Measurements from ENCODE around the gene ANKRD33B.
"Not testable (repeated sequence)": the region's sequence is repeated elsewhere in the genome, so short reads cannot be mapped to it uniquely, and the experiment has no call there.

ANKRD33B gene

DNA sequence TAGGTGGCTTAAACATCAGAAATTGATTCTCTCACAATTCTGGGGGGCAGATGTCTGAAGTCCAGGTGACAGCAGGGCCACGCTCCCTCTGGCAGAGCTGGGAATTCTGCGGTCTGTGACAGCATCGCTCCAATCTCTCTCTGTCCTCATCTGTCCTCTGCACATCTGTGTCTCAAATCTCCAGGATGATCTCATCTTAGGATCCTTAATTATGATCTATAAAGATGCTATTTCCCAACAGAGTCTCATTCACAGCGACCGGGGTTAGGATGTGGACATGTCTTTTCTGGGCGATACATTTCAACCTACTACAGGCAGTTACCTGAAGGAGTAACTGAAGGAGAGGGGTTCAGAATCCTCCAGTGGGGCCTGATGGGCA is 31.4 kb downstream of the ANKRD33B start:
- DNase-seq: no peak

DNA sequence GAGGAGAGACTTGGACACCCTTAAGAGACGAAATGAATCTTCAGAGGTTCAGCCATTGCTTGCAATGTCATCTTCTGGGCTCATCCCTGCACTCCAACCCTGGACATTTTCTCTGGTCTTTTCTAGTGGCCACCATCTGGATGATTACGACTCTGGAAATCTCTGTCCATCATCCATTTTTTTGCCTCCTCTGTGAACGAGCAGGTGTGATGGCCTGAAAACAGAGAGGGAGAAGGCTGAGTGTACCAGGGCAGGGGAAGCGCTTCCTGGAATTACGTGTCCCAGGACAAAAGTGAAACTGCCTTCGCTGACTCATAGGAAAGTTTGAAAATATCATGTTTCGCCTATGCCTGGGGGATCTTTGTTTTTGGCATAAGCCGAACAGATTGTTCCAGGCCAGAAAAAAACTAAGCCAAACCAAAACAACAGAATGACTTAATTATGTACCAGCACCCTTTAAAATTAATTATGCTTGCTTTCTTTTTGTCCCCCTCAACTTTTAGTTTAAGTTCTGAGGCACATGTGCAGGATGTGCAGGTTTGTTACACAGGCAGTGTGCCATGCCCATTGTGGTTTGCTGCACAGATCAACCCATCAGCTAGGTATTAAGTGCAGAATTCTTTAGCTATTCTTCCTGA is 31.9 kb downstream of the ANKRD33B start:
- no peak for DNase-seq

DNA sequence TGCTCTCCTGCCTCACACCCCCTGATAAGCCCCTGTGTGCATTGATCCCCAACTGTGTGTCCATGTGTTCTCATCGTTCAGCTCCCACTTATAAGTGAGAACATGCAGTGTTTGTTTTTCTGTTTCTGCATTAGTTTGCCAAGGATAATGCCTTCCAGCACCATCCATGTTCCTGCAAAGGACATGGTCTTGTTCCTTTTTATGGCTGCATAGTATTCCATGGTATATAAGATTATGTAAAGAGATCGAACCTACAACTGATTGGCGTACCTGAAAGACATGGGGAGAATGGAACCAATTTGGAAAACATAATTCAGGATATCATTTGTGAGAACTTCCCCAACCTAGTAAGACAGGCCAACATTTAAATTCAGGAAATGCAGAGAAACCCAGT is 32.4 kb downstream of the ANKRD33B start:
- DNase-seq: no peak

DNA sequence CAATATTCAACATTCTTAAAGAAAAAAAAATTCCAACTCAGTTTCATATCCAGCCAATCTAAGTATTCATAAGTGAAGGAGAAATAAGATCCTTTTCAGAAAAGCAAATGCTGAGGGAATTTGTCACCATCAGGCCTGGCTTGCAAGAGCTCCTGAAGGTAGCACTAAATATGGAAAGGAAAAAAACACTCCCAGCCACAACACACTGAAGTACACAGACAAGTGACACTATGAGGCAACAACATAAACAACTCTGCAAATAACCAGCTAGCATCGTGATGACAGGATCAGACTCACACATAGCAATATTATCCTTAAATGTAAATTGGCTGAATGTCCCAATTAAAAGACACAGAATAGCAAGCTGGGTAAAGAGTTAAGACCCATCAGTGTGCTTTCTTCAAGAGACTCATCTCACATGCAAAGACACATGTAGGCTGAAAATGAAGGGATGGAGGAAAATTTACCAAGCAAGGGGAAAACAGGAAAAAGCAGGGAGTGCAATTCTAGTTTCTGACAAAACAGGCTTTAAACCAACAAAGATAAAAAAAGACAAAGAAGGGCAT is 33.1 kb downstream of the ANKRD33B start:
- DNase-seq: no peak

DNA sequence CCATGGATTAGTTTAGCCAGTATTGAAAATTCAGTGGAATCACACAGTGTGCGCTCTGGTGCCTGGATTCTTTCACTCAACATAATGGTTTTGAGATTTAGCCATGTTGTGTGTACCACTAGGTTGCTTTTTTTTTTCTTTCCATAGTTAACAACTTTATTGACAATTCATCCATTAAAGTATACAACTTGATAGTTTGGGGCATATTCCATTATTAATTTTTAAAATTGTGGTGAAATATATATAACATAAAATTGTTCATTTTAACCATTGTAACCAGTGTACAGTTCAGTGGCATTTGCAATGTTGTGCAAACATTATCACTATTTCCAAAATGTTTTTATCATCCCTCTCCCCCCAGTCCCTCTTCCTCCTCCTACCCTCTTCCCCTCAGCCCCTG is 35.2 kb downstream of the ANKRD33B start:
- no peak for DNase-seq

DNA sequence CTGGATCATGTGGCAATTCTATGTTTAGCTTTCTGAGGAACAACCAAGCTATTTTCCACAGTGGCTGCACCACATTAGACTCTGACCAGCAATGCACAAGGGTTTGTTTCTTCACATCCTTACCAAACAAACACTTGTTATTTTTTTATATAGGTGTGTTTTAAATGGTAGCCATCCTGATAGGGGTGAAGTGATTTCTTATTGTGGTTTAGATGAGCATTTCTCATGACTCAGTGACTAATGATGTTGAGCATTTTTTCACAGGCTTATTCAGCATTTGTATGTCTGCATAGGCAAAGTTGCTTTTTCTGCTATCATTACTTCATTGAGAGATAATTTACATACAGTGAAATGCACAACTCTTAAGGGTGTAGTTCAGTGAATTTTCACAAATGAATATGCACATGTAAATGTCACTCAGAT is 36.0 kb downstream of the ANKRD33B start:
- DNase-seq: no peak

DNA sequence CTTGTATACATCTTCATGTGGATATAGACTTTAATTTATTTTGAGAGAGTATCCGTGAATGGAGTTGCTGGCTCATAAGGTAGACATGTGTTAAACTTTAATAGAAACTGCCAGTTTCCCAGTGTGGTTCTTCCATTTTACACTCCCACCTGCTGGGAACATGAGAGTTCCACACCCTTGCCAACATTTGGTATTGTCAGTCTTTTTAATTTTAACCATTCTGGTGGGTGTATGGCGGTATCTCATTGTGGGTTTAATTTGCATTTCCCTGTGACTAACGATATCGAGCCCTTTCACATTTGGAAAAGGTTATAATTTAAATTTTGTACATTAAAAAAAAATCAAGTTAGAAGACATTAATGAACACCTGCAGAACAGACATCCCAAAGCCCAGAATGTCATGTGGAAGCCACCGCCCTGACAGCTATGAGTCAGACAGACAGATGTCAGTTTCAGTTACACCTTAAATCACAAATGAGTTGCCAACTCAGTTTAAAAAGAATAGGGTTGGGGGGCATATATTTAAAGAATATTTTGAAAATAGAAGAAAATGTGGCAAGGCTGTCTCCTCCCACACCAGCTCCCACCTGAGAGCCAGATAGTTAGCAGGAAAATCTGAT is 36.9 kb downstream of the ANKRD33B start:
- peak in 1 of 3 experiments; percentile 55 for DNase-seq

DNA sequence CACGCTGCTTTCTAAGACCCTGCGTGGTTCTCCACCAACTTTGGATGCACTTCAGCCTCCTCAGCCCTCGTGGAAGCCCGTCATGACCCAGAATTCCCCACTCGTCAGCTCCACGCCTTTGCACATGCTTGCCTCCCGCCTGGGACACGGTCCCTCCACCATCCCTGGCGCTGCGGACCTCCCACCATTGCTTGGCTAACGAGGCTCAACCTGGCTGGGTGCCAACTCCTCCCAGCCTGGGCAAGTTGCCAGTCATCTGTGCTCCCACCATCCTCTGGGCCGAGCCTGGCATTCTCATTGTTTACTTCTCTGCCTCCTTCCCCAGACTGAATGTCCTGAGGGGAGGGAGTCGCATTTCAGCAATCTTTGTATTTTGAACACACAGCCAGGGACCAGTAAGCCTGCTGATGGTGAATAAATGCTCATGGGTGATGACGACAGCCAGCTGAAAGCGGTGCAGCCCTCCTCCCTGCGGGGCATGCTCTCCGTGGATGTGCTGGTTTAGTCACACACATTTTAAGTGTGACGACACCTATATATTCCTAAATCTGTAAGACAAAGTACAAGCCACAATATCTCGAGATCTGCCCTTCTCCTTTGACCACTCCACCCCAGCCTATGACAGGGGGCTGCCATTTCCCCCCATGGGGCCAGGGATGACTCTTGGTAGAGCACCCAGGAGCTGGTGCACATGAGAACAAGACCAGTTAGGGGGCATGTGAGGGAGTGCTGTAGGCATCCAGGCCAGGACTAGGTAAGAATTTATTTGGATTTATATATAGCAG is 37.6 kb downstream of the ANKRD33B start:
- peak; percentile 98 to 99 (median 98) for DNase-seq

DNA sequence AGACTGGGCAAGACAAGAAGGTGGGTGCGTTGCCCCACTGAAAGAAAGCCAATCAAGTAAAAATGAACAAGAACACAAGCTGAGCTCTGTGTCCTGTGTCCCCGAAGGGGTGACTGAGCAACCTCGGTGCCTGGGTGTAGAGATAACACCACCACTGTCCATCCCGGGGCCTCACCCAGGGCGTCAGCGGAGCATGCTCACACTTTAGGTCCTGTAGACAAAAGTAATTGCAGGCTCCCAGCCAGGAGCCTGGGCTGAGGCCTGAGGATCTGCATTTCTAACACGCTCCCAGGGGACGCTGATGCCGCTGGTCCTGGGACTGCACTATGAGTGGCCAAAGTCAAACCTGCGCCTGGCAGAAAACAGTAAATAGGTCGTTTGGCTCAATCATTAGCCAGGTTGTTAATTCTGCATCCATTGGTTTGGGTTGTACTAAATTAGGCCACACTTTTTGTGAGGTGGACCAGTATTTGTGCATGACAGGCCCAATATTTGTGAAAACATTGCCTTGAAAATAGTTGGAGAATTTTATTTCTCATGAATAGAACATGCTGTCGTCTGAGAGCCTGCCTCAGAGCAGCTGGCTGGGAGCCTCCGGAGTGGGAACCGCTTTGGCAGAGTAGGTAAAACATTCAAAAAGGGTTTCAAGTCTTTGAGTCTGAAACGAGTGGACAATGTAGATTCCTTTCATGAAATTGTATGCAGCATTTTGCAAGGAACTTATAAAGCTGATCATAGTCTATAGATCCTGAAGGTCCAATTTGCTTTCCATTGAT is 38.3 kb downstream of the ANKRD33B start:
- peak in 1 of 3 experiments; percentile 39 for DNase-seq

DNA sequence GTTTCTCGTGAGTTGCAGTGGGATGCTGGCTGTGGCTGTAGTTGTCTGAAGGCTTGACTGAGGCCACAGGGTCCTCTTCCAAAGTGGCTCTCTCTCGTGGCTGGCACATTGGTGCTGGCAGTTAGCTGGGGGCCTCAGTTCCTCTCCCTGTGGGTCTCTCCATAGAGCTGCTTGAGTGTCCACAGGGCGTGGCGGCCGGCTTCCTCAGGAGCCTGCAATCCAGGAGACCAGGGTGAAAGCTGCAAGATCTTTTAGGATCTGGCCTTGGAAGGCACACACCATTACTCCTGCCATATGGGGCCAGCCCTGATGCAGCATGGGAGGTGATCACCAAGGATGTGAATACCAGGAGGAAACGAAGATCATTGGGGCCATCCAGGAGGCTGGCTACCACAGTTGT is 41.1 kb downstream of the ANKRD33B start:
- no peak for DNase-seq

DNA sequence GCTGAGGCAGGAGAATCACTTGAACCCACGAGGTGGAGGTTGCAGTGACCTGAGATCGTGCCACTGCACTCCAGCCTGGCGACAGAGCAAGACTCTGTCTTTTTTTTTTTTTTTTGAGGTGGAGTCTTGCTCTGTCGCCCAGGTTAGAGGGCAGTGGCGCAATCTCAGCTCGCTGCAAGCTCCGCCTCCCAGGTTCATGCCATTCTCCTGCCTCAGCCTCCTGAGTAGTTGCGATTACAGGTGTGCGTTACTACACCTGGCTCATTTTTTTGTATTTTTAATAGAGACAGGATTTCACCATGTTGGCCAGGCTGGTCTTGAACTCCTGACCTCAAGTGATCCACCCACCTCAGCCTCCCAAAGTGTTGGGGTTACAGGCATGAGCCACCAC is 42.8 kb downstream of the ANKRD33B start:
- not testable (repeated sequence) for DNase-seq

DNA sequence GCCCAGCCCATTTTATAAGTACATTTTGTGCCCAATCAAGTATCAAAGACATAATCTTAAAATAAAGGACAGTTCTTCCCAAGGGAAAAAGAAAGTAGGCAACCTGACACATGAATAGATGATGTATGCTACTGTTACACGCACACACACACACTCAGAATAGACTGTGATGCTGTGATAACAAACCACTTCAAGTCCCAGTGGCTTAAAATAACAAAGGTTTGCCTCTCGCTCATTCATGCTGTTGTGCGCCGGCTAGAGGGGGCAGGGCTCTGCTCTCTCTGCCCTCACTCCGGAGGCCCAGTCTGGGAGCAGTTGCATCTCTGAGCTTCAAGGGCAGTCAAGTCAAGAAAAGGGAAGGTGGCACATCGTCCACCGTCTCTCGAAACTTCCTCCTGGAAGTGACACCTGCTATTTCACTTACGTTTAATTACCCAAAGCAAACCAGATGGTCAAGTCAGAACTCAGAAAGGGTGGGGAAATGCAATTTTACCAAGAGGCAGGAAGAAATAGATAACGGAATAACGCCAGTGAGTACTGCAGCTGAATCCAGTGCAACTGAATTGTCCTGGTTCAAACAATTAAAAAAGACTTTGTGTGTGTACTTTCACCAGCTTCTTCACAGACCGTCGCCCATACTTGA is 43.3 kb downstream of the ANKRD33B start:
- DNase-seq: peak; percentile 34 to 96 (median 70)

DNA sequence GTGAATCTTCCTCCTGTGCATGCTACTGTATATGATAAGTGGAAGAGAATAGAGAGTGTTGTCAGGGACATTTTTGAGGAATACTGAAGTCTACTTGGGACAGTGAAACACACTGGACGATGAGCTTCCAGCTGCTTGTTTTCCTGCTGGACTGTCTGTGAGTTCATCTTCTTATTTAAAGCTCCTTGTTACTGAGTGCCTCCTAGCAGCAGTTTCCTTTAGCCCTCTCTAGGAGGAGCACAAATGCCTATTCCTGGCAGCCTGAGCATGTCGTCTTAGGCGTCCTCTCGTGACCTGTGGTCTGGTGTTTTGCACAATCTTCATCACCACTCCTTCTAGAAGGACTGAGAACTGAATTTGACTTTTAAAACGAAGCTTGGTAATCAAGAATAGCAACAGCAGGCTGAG is 43.8 kb downstream of the ANKRD33B start:
- DNase-seq: peak in 2 of 3 experiments; percentile 49 to 59

DNA sequence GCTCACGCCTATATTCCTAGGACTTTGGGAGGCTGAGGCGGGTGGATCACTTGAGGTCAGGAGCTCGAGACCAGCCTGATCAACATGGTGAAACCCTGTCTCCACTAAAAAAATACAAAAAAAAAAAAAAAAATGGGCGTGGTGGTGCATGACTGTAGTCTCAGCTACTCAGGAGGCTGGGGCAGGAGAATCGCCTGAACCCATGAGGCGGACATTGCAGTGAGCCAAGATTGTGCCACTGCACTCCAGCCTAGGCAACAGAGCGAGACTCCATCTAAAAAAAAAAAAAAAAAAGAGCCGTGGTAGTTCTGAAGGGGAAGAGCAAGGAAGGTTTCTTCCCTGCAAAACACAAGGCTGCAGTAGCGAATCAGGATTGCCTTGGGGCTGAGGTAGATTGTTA is 44.2 kb downstream of the ANKRD33B start:
- not testable (repeated sequence) for DNase-seq

DNA sequence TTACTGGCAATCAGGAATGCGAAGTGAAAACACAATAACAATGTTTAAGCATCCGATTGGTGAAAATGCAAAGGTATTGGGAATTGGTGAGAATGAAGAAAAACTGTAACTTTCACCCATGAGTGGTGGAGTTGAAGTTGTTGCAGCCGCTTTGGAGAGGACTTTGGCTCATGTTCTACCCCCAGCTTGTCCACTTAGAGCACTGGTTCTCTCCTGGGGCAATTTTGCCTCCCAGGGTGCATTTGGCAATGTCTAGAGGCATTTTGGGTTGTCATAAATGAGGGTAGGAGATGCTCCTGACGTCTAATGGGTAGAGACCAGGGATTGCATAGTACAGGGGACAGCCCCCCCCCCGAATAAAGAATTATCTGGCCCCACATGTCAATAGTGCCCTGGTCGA is 46.2 kb downstream of the ANKRD33B start:
- no peak for DNase-seq

DNA sequence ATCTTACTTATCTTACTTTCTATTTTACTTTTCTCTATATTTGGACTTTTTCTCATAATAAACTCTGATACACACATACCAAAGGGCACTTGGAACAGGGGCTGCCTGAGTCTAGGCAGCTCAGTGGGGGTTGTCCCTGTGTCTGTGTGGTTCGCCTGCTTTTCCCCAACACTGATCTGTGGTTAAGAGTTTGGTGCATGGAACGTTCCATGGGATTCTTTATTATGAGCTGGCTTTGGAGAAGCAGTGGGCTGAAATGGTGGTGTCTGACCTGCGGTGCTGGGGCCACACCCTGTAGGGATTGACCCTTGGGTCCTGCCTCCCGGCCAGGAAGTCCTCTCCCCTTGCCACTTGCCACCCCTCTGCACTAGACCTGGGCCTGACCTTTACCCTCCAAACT is 47.4 kb downstream of the ANKRD33B start:
- no peak for DNase-seq

DNA sequence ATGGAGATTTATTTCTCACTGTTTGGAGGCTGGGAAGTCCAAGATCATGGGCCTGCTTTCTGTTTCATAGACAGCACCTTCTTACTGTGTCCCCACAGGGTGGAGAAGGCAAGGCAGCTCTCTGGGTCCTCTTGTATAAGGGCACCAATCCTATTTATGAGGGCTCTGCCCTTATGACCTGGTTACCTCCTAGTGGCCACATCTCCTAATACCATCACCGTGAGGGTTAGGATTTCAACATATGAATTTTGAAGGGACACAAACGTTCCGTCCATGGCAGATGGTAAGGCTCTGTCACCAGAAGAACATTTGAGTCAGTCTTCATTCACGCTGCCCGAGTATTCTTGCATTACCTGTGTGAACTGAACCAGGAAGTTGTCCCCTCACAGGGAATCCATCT is 48.4 kb downstream of the ANKRD33B start:
- no peak for DNase-seq

DNA sequence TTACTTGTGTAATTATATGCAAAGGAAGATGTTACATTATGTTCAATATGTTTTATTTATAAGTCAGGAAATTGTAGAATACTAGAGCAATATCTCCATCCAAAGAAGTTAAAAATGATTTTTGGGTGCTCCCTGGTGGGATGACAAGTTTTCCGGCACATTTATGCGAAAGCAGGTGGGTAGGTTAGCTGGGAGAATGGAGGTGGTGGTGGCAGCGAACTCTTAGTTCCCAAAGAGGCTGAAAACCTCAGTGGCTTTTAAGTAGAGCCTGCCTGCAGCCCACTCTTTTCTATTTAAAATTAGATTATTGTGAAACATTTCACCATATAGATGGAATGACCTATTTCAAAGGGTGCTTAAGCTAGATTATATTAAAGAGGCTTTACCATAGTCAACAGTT is 51.8 kb downstream of the ANKRD33B start:
- DNase-seq: no peak

DNA sequence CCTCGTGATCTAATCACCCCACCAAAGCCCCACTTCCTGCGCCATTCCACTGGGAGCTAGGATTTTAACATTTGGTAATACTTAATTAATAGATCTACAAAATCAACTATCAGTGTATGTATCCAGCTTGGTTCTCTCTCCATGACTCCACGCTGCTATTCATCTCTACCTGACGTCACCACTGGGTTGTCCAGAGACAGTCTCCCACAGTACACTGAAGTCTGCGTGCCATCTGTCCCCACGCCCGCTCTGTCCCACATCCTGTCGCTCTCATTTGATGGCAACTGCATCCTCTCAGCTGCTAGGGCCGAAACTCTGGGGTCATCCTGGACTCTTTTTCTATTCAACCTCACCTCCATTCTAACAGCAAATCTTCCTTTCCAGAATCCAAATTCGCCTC is 53.2 kb downstream of the ANKRD33B start:
- no peak for DNase-seq

DNA sequence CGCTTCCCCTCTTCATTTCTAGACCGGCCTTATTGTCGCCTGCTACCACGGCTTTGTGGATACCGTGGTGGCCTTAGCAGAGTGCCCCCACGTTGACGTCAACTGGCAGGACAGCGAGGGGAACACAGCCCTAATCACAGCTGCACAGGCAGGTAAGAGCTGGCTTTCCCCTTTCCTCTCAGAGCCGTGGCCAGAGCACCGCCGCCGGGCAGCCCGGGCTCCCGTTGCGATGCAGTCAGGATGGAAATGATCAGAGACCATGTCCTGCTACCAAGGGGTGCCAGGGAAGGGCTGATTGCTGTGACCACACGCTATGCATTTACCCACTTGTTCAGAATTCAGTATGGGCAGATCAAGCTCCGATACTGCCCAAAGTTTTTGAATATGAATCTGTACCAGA is 54.4 kb downstream of the ANKRD33B start:
- no peak for DNase-seq

DNA sequence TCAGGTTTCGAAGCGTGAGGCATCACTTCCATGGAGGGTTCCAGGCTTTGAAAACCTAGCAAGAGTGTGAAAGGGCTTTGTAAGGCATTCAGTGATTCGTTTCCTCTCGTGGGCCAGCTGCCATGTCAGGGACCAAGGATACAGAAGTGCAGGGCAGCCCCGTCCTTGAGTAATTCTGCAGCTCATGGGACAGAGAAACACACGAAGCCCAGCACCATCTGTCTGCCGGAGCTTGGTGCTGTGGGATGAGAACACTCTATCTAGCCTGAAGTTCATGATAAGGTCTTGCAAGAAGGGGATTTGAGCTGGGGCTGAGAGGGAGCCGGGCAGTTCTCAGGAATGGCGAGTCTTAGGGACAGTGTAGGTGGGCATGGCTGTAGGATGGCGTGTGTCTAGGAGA is 55.8 kb downstream of the ANKRD33B start:
- DNase-seq: no peak

DNA sequence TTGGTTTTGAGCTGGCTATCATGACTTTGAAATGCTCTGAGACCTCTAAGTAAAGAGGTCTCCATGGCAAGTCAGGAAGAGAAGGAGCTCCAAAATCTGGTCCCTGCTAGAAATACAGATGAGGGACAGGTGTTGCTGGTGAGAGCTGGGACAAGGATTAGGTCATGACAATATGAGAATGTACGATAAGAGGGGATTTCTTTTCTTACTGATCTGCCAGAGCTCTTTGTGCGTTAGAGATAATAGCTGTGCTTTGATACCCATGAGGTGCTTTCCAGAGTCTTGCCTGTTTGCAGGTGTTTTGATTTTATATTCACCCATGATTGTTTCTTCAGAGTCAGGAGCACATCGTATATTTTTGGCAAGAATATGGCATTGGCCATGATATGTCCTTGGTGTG is 56.5 kb downstream of the ANKRD33B start:
- no peak for DNase-seq

DNA sequence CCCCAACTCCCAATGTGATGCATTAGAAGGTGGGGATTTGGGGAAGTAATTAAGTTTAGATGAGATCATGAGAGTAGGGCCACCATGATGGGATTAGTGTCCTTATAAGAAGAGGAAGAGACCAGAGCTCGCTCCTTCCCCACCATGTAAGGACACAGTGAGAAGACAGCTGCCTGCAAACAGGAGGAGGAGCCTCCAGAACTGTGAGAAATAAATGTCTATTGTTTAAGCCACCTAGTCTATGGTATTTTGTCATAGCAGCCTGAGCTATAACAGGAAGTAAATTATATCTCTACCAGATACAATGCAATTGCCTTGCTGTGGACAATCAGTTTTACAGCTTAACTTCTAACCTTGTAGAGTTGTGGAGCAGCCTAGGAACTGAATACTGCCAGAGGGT is 58.0 kb downstream of the ANKRD33B start:
- DNase-seq: no peak

Data from NCI-H1417 (cell line).